NCI-H82 (cell line): ENCODE measurements around the gene FKBP1A.
A peak's percentile ranks its signal among the peaks of the same experiment; 100 is the strongest.
"Not testable (repeated sequence)": the region's sequence is repeated elsewhere in the genome, so short reads cannot be mapped to it uniquely, and the experiment has no call there.

ENCODE experiments used
- DNase-seq: peaks from one replicate; lab custom pipeline; 2025; lab: John Stamatoyannopoulos, UW

Gene FKBP1A

DNA sequence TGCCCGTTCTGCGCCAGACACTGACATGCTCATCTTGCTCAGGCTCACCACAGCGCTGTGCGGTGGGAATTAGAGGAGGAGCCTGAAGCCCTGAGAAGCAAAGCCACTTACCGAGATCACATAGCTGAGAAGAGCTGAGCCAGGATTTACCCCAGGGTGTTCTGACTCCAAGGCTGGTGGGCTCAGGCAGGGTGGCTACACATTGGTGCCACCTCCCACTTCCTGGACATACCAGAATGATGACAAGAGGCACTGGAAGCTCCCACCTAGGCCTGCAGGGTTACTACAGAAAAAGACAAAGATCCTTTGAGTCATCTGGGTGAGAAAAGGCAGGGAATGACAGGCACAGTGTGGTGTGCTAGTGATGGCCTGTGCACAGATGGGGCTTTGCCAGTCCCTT, 24.4 kb upstream of the FKBP1A start:
- peak; percentile 58 for DNase-seq

DNA sequence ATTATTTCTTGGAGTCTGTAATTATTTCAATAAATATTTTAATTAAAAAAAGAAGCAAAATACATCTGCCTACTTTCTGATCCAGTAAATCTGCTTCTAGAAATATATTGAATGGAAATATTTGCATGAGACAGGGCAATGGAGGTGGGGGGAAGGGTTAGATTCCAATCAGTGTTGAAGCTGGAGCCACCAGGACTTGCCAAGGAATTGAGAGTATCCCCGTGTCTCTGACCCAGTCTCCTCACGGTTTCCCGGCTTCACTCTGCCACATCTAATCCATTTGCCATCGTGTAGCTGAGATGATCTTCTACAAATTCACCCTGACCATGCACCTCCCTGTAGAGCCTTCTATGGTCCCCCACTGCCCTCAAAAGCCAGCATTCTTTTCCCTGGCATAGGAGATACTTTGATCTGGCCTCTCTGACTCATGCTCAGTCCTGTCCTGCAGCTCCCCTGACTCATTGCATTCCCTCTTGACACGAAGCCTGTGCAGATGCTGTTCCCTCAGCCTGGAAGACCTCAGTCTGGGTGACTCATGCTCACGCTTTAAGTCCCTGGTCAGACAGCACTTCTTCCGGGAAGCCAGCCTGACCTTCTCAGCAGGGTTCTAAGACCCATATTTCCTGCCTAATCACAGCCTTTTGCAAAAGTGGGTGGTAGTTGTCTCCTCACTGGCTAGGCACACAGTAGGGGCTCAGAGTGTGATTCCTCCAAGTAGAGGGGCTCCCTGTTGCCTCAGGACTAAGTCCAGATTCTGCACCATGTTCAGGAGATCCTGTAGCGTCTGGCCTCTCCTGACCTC, 23.0 kb upstream of the FKBP1A start:
- DNase-seq, result no peak

DNA sequence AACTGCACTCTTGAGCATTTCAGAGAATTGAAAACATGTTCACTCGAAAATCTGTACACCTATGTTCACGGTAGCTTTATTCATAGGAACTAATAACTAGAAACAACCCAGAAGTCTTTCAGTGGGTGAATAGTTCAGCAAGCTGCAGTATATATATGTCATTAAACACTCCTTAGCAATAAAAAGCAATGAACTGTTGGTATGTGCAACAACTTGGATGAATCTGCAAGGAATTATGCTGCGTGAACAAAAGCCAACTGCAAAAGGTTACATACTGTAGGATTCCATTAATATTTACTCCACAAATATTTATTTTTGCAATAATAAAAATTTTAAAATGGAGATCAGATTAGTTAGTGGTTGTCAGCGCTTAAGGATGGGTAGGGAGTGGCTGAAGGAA, 22.1 kb upstream of the FKBP1A start:
- DNase-seq, result no peak

- DNase-seq, result no peak
These were observed 12.9 kb upstream of the FKBP1A start for GRCh38 chr20:1405801-1406200.

GRCh38 chr20:1403624-1404023, 10.8 kb upstream of the FKBP1A start:
- no peak for DNase-seq

DNA sequence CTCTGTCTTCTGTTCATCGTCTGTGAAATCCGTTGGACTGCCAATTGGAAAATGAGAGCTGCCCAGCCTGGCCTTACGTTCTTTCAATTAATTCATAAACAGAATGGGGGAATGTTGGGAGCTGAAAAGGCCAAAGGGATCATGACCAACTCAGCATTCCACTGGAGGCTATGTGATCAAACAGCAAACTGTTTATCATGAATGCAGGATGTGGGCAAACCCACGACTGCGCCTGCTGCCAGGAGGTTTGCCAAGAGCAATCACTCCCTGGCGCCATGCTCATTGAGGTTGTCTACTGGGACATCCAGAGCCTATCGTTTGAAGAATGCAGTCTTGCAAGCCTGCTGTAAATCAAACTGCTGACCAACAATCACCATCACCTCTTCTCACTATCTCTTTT, 9.3 kb upstream of the FKBP1A start:
- DNase-seq, result no peak

DNA sequence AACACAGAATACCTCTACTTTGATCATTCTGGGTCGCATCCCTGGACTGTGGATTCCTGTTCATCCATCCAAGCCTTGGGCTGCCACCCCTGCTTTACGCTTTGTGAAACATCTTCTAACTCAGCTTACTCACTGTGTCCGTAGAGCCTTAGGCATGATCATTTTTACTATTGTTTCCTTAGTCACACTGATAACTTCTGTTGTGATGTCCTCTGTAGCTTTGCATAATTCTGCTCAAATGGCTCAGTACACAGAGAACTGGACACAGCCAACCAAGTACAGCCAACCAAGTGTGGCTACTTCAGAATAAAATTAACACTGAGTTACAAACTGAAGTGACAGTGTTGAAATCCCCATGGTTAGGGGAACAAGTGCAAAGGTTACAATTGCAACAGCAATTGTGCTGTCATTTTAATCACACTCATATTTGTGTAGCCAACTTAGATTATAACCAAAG, 8.6 kb upstream of the FKBP1A start:
- DNase-seq, result no peak

DNA sequence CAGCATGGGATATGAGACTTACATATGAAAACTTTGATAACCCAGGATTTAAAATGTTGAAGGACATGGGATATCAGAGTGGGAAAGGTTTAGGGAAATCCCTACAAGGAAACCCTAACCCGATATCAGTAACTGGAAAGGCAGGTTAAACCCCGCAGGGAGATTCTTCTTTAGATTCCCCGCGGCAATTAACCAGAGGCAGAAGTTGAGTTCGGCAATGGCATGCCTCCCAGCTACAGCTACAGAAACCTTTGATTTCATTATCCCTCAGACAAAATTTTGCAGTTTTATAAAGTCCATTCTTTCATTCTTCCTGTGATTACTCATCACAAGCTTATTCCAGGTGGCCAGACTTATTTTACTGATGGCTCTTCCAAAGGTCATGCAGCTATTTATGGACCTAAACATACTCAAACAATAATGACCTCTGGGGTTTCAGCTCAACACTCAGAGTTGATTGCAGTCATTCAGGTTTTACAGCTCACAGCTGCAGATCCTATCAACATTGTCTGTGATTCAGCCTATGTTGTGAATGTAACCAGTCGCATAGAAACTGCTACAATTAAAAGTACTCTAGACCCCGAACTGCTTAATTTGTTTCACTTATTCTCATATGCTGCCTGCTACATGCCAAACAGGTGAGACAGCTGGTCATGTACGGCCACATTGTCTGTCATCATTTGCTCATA, 7.0 kb upstream of the FKBP1A start:
- not testable (repeated sequence) for DNase-seq

GRCh38 chr20:1398185-1398584, 5.3 kb upstream of the FKBP1A start:
- not testable (repeated sequence) for DNase-seq

DNA sequence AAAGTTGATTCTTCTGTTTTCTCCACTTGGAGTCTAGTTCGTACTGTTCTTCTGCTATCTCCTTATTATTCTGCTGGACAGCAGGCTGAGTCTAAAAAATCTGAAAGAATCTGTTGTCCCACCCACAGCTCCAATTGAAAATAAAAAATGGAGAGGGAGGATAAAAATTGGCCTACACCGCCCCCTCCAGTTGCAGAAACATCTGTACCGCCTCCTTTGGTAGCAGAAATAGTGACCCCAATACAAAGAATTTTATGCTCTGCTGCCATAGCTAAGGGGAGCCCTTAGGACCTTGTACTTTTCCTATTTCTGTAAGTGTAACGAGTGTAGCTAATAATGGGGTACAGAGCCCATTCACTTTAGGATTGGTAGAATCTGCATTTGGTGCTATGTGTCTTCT, 4.9 kb upstream of the FKBP1A start:
- no peak for DNase-seq

- DNase-seq, result no peak
These were observed 3.8 kb upstream of the FKBP1A start for GRCh38 chr20:1396702-1397101.

DNA sequence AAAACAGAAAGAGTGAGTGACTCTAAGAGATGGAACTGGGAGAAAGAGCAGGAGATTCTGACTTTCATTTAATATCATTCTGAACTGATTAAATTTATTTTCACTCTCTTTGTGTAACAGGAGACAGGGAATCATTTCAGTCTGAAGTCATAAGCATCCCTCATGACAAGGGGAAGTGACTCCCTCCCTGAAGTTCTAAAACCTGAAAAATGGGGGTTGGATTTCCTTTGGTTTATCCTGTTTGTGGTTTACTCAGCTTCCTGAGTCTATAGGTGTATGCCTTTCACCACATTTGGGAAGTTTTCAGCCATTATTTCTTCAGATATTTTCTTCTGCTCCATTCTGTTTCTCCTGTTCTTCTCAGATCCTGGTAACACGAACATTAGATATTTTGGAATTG, 3.4 kb upstream of the FKBP1A start:
- DNase-seq, result no peak

GRCh38 chr20:1394686-1395085, 1.8 kb upstream of the FKBP1A start:
- no peak for DNase-seq

- no peak for DNase-seq
These were observed 641 bp upstream of the FKBP1A start for GRCh38 chr20:1393507-1393882.

- peak; percentile 33 for DNase-seq
These were observed 486 bp downstream of the FKBP1A start for GRCh38 chr20:1392443-1392692.

DNA sequence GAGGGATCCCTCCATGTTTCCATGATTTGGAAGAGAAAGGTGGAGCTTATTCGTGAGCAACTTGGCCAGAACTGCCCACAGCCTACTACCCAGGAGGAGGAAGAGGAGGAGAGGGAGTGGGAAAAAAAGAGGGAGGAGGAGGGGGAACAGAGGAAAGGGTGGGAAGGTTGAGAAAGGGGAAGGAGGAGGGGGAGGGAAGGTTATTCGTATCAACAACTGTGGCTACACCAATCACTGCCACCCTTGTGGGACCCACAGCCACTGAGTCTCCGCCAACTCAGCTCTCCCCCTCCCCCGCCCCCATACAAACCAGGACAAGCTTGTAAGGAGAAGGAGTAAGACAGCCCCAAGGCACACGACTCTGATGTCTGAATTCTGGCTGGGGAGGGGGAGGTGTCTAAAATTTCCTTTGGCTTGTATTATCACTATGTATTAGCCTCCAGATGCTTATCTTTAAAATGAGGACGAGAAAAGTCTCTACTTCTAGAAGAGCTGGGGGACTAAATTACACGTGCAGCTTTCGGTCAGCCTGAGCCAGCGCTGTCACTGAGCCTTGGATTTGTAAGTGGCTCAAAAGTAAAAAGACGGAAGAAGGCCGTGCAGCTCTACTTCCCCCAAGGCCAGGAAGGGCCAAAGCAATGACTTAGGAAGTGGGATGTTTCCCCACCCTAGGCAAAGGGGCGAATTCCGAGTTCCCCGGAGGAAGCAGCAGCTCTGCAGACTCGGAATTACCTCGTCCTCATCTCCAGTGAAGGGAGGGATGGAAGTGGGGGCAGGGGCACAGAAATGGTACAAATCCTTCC, 1.0 kb downstream of the FKBP1A start:
- DNase-seq, result peak; percentile 60

GRCh38 chr20:1390581-1391403, 2.1 kb downstream of the FKBP1A start:
- no peak for DNase-seq

DNA sequence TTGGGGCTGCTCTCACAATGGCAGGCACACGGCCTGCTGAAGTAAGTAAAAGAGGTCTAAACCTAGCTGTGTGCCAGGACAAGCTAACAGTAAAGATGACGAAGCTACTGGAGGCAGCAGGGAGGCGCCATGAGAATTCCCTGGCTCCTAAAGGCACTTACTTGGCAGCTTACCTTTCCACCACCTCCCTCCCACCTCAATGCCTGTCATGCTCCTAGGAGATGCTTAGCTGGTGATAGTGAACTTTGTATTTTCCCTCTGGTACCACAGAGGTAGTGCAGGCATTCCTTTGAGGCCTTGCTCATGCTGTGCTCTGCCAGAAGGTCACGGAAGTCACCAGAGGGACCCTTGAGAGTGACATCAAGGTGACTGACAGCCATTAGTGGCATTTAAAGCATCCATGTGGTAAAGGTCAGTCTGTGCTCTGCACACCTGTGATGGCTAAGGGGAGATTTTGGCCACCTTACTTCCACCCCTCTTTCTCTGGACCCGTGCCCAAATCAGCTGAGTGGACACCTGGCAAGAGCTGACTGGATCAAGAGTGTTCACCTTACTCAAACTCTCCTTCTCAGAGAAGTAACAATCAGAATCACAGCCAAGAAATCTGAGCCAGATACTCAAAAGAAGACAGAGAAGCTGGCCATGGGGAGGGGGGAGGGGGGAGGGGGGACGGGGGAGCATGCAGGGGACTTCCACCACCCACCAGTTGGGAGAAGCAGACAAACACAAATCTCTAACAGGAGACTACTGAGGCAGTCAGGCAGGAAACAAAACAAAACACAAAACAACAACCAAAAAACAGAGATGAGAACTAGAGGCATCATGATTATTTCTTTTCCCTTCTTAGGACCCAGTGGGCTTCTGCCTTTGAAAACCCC, 2.9 kb downstream of the FKBP1A start:
- DNase-seq, result no peak

DNA sequence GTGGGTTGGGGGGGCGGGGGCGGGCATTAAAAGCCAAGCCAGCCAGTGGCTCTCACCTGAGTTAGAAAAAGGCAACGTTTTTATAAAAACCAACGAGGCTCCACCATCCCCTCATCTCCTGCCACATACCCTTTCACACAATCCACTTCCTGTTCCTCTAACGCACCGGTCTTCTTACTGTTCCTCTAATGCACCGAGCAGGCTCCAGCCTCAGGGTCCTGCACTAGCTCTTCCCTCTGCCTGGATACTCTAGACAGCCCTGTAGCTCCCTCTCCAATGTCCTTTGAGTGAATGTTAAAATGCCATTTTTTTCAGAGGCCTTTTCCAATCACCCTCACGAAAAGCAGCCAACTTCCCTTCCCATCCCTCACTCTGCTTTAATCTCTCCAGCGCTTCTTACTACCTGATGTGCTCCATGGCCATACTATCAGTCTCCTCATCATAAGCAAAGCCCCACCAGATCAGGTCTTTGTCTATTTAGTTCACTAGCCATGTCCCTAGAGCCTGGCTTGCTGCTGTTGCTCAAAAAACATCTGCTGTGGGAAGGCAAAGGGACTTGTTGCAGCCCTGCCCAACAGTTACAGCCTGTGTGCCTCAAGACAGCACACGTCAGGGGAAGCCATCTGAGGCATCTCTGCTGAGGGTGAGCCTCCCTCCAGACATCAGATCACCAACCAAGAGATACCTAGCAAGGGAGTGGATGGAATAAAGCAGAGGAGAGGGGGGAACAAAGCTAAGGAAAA, 3.9 kb downstream of the FKBP1A start:
- DNase-seq, result no peak

GRCh38 chr20:1388253-1388652, 4.6 kb downstream of the FKBP1A start:
- DNase-seq, result no peak
